Hematopoietic multipotent progenitor cell treated with erythropoietin and hydrocortisone succinate and interleukin-3 and kit ligand, for 6 days (in vitro differentiated cells): ENCODE measurements around the gene CHMP4B.

Experiments
- DNase-seq: peaks from one replicate; pipeline ENCODE4 v3.0.0-alpha.2; 2015

The CHMP4B gene

GRCh38 chr20:33822423-33822822 lies 11.3 kb downstream of the CHMP4B start:
- DNase-seq = no peak

- DNase-seq = no peak
Observed at GRCh38 chr20:33822991-33823390, 11.8 kb downstream of the CHMP4B start.

- no peak for DNase-seq
Observed at GRCh38 chr20:33824852-33825251, 13.7 kb downstream of the CHMP4B start.

- no peak for DNase-seq
Observed at GRCh38 chr20:33825340-33826269, 14.5 kb downstream of the CHMP4B start.

- DNase-seq = no peak
Observed at GRCh38 chr20:33826270-33826897, 15.2 kb downstream of the CHMP4B start.

GRCh38 chr20:33827109-33827508 lies 16.0 kb downstream of the CHMP4B start:
- DNase-seq = no peak

- DNase-seq = no peak
Observed at GRCh38 chr20:33827634-33828325, 16.6 kb downstream of the CHMP4B start.

- no peak for DNase-seq
Observed at GRCh38 chr20:33828326-33828844, 17.2 kb downstream of the CHMP4B start.

- DNase-seq = no peak
Observed at GRCh38 chr20:33828967-33829560, 17.9 kb downstream of the CHMP4B start.

- DNase-seq = no peak
Observed at GRCh38 chr20:33829636-33830035, 18.5 kb downstream of the CHMP4B start.

GRCh38 chr20:33830371-33830770 lies 19.2 kb downstream of the CHMP4B start:
- DNase-seq = no peak

GRCh38 chr20:33832103-33832804 lies 21.1 kb downstream of the CHMP4B start:
- no peak for DNase-seq

GRCh38 chr20:33833333-33833732 lies 22.2 kb downstream of the CHMP4B start:
- no peak for DNase-seq

- no peak for DNase-seq
Observed at GRCh38 chr20:33835615-33836172, 24.5 kb downstream of the CHMP4B start.

GRCh38 chr20:33836277-33836676 lies 25.1 kb downstream of the CHMP4B start:
- DNase-seq = no peak

GRCh38 chr20:33837096-33837830 lies 26.1 kb downstream of the CHMP4B start:
- no peak for DNase-seq

- DNase-seq = no peak
Observed at GRCh38 chr20:33838035-33838864, 27.1 kb downstream of the CHMP4B start.

GRCh38 chr20:33839591-33839990 lies 28.4 kb downstream of the CHMP4B start:
- DNase-seq = peak; percentile 94

- DNase-seq = no peak
Observed at GRCh38 chr20:33840160-33840559, 29.0 kb downstream of the CHMP4B start.

- no peak for DNase-seq
Observed at GRCh38 chr20:33840759-33841435, 29.7 kb downstream of the CHMP4B start.
